ENCODE data around the gene USP49.

DNA sequence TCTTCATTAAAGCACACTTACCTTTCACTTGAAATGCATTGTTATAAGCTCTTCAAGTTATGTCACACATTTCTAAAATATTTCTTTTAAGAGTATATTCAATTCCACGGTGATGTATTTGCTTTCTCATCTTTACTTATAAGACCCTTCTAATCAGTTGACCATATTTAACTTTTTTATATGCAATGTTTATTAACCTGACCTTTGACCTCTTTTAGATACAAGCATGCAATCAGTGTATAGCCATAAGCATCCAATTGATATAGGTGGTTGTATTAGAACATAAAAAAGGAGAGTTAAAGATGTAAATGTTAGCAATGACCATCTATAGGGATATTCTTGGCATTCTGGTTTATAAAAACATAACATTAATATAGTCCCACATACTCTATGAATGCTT, 9.2 kb downstream of the USP49 start:
- TF ChIP-seq CTCF (IDR thresholded peaks at IDR 0.05; ENCODE audit: insufficient read depth, low read length, poor library complexity, severe bottlenecking) (no peak), EZH2phosphoT487 (conservative IDR thresholded peaks at IDR 0.05; ENCODE audit: low read length) (no peak)

Data from SU-DHL-6 (cell line).